SK-N-SH (cell line): Measurements from ENCODE around the gene NUP188. TPM values are rescaled to one million over a fixed set of nuclear protein-coding genes. Genes with fewer than 3 reads are reported as not detected.

Source experiments
- CHD2 ChIP-seq: fragments of 150-350 bp; IDR thresholded peaks from 2 replicates; pipeline ENCODE4 v1.6.1; 2018; ENCODE audit warnings: low read length; ENCODE audit not compliant: partially characterized antibody
- ELF1 ChIP-seq: IDR thresholded peaks from 2 replicates; pipeline ENCODE4 v1.4.0; 2012
- EZH2phosphoT487 ChIP-seq: fragments of 200-600 bp; sonication (generic); IDR thresholded peaks from 2 replicates; pipeline ENCODE4 v1.6.1; 2017; ENCODE audit warnings: low read depth, mixed run types, mild to moderate bottlenecking, antibody characterized with exemption, moderate library complexity, borderline replicate concordance
- GATA2 ChIP-seq: sonication (generic); formaldehyde crosslinking; IDR thresholded peaks from 2 replicates; pipeline ENCODE4 v1.5.0; 2020; ENCODE audit warnings: mild to moderate bottlenecking, missing genetic modification reagents
- MXI1 ChIP-seq: IDR thresholded peaks from 2 replicates; pipeline ENCODE4 v1.6.1; 2012; ENCODE audit warnings: mild to moderate bottlenecking, low read depth, low read length, improper control_type of control experiment
- NRF1 ChIP-seq: IDR thresholded peaks from 2 replicates; pipeline ENCODE4 v1.6.1; 2012; ENCODE audit warnings: low read depth, mild to moderate bottlenecking, low read length
- RAD21 ChIP-seq: IDR thresholded peaks from 2 replicates; pipeline ENCODE4 v1.6.1; 2012; ENCODE audit warnings: mild to moderate bottlenecking, low read length
- RFX5 ChIP-seq: IDR thresholded peaks from 2 replicates; pipeline ENCODE4 v1.6.1; 2012; ENCODE audit warnings: mild to moderate bottlenecking, improper control_type of control experiment, low read length
- RXRA ChIP-seq: IDR thresholded peaks from 2 replicates; pipeline ENCODE4 v1.4.0; 2012; ENCODE audit warnings: low read depth, mild to moderate bottlenecking, borderline replicate concordance
- SIN3A ChIP-seq: IDR thresholded peaks from 2 replicates; pipeline ENCODE4 v1.6.1; 2012; ENCODE audit warnings: low read depth, mild to moderate bottlenecking, low read length, moderate library complexity, borderline replicate concordance
- TAF1 ChIP-seq: IDR thresholded peaks from 2 replicates; pipeline ENCODE4 v1.6.1; 2012; ENCODE audit warnings: low read depth, mild to moderate bottlenecking, low read length, moderate library complexity, borderline replicate concordance
- TCF12 ChIP-seq: IDR thresholded peaks from 2 replicates; pipeline ENCODE4 v1.4.0; 2012
- YY1 ChIP-seq: IDR thresholded peaks from 2 replicates; pipeline ENCODE4 v1.4.0; 2012; ENCODE audit warnings: low read depth, mild to moderate bottlenecking
- polyA plus RNA-seq, 3 experiments: library from polyadenylated mRNA; depleted of rRNA; stranded (reverse); fragments of >200 nt; gene quantifications; 2 replicates each; pipeline ENCODE4 v1.2.3, GENCODE V29; 2012
- TF ChIP-seq, protein P1 (sequence below): fragments of 200-600 bp; sonication (generic); IDR thresholded peaks from 2 replicates; pipeline ENCODE4 v1.6.1; 2017; ENCODE audit warnings: antibody characterized with exemption, mild to moderate bottlenecking, moderate library complexity
- TF ChIP-seq, protein P2 (sequence below): IDR thresholded peaks from 2 replicates; pipeline ENCODE4 v1.6.1; 2012; ENCODE audit warnings: mild to moderate bottlenecking, low read depth, low read length, moderate library complexity
- TF ChIP-seq, protein P3 (sequence below): IDR thresholded peaks from 2 replicates; pipeline ENCODE4 v1.4.0; 2012; ENCODE audit warnings: low read depth
- TF ChIP-seq, protein P4 (sequence below): IDR thresholded peaks from 2 replicates; pipeline ENCODE4; 2012
- TF ChIP-seq, protein P5 (sequence below): fragments of 150-350 bp; IDR thresholded peaks from 2 replicates; pipeline ENCODE4 v1.6.1; 2016; ENCODE audit warnings: mild to moderate bottlenecking, low read depth, low read length
- TF ChIP-seq, protein P6 (sequence below): IDR thresholded peaks from 2 replicates; pipeline ENCODE4 v1.4.0; 2012; ENCODE audit warnings: low read depth, borderline replicate concordance

The NUP188 gene
- polyA plus RNA-seq, 1 of the 3 experiments (the other 2 are of a cell fraction), result 49.5 TPM

DNA sequence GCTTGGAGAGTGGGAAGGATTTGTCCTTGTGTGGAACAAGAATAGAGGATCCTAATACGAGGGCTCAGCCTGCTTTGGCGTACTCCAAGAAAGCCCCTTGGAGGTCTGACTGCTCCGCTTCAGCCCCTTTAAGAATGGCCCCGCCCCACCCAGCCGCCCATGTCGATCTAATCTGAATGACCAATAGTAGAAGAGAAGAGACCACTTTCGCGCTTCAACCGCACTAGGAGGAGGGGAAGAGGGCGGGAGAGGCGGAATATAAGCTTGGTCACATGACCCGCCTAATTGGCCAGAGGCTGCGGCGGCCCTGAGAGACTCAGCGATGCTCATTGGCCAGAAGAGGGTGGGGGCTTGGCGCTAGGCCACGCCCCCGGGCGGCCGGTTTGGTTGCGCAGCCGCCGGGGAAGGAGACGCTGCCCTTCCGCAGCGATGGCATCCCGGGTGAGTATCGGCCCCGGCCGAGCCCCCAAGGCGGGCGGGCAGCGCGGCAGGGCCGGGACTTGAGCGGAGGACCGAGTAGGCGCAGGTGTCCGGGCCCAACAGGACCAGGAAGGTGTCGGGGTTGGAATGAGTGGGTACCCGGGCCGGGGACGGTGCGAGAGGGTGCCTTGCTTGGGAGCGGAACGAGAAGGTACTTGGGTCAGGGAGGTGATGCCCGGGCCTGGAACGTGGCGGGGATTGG is 88.9 kb downstream of the NUP188 start, which contains the start of gene MIGA2 (continued):
- TF ChIP-seq, protein P1, sequence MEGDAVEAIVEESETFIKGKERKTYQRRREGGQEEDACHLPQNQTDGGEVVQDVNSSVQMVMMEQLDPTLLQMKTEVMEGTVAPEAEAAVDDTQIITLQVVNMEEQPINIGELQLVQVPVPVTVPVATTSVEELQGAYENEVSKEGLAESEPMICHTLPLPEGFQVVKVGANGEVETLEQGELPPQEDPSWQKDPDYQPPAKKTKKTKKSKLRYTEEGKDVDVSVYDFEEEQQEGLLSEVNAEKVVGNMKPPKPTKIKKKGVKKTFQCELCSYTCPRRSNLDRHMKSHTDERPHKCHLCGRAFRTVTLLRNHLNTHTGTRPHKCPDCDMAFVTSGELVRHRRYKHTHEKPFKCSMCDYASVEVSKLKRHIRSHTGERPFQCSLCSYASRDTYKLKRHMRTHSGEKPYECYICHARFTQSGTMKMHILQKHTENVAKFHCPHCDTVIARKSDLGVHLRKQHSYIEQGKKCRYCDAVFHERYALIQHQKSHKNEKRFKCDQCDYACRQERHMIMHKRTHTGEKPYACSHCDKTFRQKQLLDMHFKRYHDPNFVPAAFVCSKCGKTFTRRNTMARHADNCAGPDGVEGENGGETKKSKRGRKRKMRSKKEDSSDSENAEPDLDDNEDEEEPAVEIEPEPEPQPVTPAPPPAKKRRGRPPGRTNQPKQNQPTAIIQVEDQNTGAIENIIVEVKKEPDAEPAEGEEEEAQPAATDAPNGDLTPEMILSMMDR, result no peak
- TF ChIP-seq NRF1 (peak; percentile 79), ELF1 (no peak), SIN3A (peak; percentile 89; the same call in 1 of the 2 replicates), TCF12 (no peak), TAF1 (peak; percentile 84), RXRA (no peak), CHD2 (peak; percentile 68), MXI1 (peak; percentile 51; the same call in 1 of the 2 replicates), YY1 (peak; percentile 71; the same call in 1 of the 2 replicates), RAD21 (no peak), EZH2phosphoT487 (no peak), GATA2 (no peak), RFX5 (peak; percentile 82)
- TF ChIP-seq, protein P2, sequence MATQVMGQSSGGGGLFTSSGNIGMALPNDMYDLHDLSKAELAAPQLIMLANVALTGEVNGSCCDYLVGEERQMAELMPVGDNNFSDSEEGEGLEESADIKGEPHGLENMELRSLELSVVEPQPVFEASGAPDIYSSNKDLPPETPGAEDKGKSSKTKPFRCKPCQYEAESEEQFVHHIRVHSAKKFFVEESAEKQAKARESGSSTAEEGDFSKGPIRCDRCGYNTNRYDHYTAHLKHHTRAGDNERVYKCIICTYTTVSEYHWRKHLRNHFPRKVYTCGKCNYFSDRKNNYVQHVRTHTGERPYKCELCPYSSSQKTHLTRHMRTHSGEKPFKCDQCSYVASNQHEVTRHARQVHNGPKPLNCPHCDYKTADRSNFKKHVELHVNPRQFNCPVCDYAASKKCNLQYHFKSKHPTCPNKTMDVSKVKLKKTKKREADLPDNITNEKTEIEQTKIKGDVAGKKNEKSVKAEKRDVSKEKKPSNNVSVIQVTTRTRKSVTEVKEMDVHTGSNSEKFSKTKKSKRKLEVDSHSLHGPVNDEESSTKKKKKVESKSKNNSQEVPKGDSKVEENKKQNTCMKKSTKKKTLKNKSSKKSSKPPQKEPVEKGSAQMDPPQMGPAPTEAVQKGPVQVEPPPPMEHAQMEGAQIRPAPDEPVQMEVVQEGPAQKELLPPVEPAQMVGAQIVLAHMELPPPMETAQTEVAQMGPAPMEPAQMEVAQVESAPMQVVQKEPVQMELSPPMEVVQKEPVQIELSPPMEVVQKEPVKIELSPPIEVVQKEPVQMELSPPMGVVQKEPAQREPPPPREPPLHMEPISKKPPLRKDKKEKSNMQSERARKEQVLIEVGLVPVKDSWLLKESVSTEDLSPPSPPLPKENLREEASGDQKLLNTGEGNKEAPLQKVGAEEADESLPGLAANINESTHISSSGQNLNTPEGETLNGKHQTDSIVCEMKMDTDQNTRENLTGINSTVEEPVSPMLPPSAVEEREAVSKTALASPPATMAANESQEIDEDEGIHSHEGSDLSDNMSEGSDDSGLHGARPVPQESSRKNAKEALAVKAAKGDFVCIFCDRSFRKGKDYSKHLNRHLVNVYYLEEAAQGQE, result no peak
- TF ChIP-seq, protein P3, sequence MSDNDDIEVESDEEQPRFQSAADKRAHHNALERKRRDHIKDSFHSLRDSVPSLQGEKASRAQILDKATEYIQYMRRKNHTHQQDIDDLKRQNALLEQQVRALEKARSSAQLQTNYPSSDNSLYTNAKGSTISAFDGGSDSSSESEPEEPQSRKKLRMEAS, result peak; percentile 22; the same call in 1 of the 2 replicates
- TF ChIP-seq, protein P4, sequence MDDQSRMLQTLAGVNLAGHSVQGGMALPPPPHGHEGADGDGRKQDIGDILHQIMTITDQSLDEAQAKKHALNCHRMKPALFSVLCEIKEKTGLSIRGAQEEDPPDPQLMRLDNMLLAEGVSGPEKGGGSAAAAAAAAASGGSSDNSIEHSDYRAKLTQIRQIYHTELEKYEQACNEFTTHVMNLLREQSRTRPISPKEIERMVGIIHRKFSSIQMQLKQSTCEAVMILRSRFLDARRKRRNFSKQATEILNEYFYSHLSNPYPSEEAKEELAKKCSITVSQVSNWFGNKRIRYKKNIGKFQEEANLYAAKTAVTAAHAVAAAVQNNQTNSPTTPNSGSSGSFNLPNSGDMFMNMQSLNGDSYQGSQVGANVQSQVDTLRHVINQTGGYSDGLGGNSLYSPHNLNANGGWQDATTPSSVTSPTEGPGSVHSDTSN, result peak; percentile 99
- TF ChIP-seq, protein P5, sequence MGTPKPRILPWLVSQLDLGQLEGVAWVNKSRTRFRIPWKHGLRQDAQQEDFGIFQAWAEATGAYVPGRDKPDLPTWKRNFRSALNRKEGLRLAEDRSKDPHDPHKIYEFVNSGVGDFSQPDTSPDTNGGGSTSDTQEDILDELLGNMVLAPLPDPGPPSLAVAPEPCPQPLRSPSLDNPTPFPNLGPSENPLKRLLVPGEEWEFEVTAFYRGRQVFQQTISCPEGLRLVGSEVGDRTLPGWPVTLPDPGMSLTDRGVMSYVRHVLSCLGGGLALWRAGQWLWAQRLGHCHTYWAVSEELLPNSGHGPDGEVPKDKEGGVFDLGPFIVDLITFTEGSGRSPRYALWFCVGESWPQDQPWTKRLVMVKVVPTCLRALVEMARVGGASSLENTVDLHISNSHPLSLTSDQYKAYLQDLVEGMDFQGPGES, result no peak
- TF ChIP-seq, protein P6, sequence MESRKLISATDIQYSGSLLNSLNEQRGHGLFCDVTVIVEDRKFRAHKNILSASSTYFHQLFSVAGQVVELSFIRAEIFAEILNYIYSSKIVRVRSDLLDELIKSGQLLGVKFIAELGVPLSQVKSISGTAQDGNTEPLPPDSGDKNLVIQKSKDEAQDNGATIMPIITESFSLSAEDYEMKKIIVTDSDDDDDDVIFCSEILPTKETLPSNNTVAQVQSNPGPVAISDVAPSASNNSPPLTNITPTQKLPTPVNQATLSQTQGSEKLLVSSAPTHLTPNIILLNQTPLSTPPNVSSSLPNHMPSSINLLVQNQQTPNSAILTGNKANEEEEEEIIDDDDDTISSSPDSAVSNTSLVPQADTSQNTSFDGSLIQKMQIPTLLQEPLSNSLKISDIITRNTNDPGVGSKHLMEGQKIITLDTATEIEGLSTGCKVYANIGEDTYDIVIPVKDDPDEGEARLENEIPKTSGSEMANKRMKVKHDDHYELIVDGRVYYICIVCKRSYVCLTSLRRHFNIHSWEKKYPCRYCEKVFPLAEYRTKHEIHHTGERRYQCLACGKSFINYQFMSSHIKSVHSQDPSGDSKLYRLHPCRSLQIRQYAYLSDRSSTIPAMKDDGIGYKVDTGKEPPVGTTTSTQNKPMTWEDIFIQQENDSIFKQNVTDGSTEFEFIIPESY, result no peak
